GM13976 (cell line): ENCODE results near the gene RAB7A.

Experiments used
- DNase-seq: peaks from one replicate; pipeline ENCODE4 v3.0.0; 2012; ENCODE audit warnings: low spot score
- in situ Hi-C: fragments of 300-500 bp; cut with MboI; formaldehyde crosslinking; loops from one replicate; pipeline ENCODE4 v1.12.0; 2022; ENCODE audit warnings: low sequenced_read_pairs, mixed read lengths, inconsistent platforms; ENCODE audit not compliant: unreplicated experiment
- TF ChIP-seq, protein P1 (sequence below): IDR thresholded peaks from 2 replicates; pipeline ENCODE4 v1.5.1; 2012; ENCODE audit warnings: borderline replicate concordance, mild to moderate bottlenecking; ENCODE audit not compliant: insufficient read depth; ENCODE audit errors: extremely low read depth, missing control alignments, control extremely low read depth

The RAB7A gene

DNA sequence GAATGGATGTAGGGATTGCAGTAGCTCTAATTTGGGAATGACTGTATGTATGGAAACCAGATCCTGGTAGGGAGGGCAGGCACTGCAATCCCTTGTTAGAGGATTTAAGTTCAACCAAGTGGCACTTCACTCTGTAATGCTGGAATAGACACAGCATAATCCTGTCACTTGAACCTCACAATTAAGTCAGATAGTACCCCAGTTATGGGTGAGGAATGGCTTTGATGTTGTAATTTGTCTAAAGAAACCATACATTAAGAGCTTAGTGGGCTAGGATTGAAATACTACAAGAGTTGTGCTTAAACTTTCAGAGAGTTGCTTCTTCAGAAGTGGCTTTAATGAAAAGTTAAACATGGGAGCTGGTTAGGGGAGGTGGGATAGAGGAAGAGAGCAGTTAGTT, 9.3 kb downstream of the RAB7A start:
- TF ChIP-seq, protein P1, sequence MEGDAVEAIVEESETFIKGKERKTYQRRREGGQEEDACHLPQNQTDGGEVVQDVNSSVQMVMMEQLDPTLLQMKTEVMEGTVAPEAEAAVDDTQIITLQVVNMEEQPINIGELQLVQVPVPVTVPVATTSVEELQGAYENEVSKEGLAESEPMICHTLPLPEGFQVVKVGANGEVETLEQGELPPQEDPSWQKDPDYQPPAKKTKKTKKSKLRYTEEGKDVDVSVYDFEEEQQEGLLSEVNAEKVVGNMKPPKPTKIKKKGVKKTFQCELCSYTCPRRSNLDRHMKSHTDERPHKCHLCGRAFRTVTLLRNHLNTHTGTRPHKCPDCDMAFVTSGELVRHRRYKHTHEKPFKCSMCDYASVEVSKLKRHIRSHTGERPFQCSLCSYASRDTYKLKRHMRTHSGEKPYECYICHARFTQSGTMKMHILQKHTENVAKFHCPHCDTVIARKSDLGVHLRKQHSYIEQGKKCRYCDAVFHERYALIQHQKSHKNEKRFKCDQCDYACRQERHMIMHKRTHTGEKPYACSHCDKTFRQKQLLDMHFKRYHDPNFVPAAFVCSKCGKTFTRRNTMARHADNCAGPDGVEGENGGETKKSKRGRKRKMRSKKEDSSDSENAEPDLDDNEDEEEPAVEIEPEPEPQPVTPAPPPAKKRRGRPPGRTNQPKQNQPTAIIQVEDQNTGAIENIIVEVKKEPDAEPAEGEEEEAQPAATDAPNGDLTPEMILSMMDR = no peak
- in situ Hi-C loops = no loop called here
- no peak for DNase-seq

- TF ChIP-seq, protein P1 = no peak
- in situ Hi-C loops = no loop called here
- DNase-seq = no peak
Measured at GRCh38 chr3:128735884-128736283, 9.9 kb downstream of the RAB7A start.

GRCh38 chr3:128736601-128737000, 10.6 kb downstream of the RAB7A start:
- no peak for DNase-seq
- TF ChIP-seq, protein P1 = no peak
- in situ Hi-C loops = no loop called here

DNA sequence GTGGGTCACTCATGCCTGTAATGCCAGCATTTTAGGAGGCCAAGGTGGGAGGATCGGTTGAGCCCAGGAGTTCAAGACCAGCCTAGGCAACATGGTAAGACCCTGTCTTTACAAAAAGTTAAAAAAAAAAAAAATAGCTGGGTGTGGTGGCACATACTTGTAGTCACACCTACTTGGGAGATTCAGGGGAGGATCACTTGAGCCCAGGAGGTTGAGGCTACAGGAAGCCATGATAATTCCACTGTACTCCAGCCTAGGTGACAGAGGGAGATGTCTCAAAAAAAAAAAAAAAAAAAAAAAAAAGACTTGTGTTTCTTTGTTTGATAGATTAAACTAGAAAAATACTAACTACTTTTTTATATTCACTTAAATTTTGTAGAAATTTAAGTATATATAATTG, 14.6 kb downstream of the RAB7A start:
- DNase-seq = no peak
- in situ Hi-C loops = no loop called here
- TF ChIP-seq, protein P1 = no peak

DNA sequence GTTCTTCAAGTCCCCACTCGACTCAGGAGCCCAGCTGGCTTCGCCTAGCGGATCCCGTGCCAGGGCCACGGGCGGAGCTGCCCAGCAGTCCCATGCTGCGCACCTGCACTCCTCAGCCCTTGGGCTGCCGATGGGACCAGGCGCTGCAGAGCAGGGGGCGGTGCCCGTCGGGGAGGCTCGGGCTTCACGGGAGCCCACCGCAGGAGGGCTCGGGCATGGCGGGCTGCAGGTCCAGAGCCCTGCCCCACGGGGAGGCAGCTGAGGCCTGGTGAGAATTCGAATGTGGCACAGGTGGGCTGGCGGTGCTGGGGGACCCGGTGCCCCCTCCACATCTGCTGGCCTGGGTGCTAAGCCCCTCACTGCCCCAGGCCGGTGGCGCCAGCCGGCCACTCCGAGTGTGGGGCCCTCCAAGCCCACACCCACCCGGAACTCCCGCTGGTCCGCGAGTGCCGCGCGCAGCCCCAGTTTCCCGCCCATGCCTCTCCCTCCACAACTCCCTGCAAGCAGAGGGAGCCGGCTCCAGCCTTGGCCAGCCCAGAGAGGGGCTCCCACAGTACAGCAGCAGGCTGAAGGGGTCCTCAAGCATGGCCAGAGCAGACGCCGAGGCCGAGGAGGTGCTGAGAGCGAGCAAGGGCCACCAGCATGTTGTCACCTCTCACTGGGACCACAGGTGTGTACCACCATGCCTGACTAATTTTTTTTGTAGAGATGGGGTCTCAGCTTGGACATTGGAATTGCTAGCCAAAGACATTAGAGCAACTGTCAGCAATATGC, 17.0 kb downstream of the RAB7A start:
- no peak for DNase-seq
- in situ Hi-C loops = no loop called here
- TF ChIP-seq, protein P1 = no peak

- no peak for DNase-seq
- TF ChIP-seq, protein P1 = no peak
- in situ Hi-C loops = no loop called here
Measured at GRCh38 chr3:128745742-128746141, 19.8 kb downstream of the RAB7A start.

GRCh38 chr3:128746881-128747280, 20.9 kb downstream of the RAB7A start:
- DNase-seq = no peak
- TF ChIP-seq, protein P1 = no peak
- in situ Hi-C loops = no loop called here
